ENCODE measurements around the gene RAB8B.

The RAB8B gene

GRCh38 chr15:63263519-63263918 is 74.1 kb downstream of the RAB8B start:
- DNase-seq = no peak
- Histone ChIP-seq H3K9me3 (no peaks in the 10 kb centered on the region), H3K4me3 (no peak overlapping the region), H3K27me3 (no peaks in the 10 kb centered on the region), H3K4me1 (no peaks in the 10 kb centered on the region), H3K36me3 (peaks cover 32 to 45% (median 44%) of the 10 kb centered on the region in 3 donors), H3K27ac (no peak overlapping the region)
- TF ChIP-seq CTCF (IDR thresholded peaks at IDR 0.05) = no peak
- intact Hi-C loops (cut with DNase I; ENCODE audit: low total_unique reads) = no loop called here

GRCh38 chr15:63264688-63265293 is 75.4 kb downstream of the RAB8B start:
- TF ChIP-seq CTCF (IDR thresholded peaks at IDR 0.05) = no peak

GRCh38 chr15:63274427-63274826 is 85.0 kb downstream of the RAB8B start:
- intact Hi-C loops (cut with DNase I; ENCODE audit: low total_unique reads) = no loop called here
- H3K36me3 ChIP-seq = peaks cover 0 to 3% (median 0%) of the 10 kb centered on the region in 3 donors
- no peak for DNase-seq
- no peak overlapping the region for H3K27ac ChIP-seq
- H3K27me3 ChIP-seq = no peaks in the 10 kb centered on the region
- no peaks in the 10 kb centered on the region for H3K9me3 ChIP-seq
- peaks cover 0 to 9% (median 4%) of the 10 kb centered on the region in 4 donors for H3K4me1 ChIP-seq
- H3K4me3 ChIP-seq = no peak overlapping the region
- TF ChIP-seq CTCF (IDR thresholded peaks at IDR 0.05) = no peak

More at GRCh38 chr15:63264688-63265293, 75.4 kb downstream of the RAB8B start:
- no peak for DNase-seq
- Histone ChIP-seq H3K4me1 (no peaks in the 10 kb centered on the region), H3K27me3 (no peaks in the 10 kb centered on the region), H3K4me3 (no peak overlapping the region), H3K36me3 (peaks cover 28 to 42% (median 37%) of the 10 kb centered on the region in 3 donors), H3K9me3 (no peaks in the 10 kb centered on the region), H3K27ac (no peak overlapping the region)
- intact Hi-C loops (cut with DNase I; ENCODE audit: low total_unique reads) = no loop called here

GRCh38 chr15:63276342-63277037 is 87.1 kb downstream of the RAB8B start:
- Histone ChIP-seq H3K27ac (peak overlapping the region; percentile 91 to 99), H3K27me3 (no peaks in the 10 kb centered on the region), H3K36me3 (peaks cover 0 to 21% (median 0%) of the 10 kb centered on the region in 3 donors), H3K9me3 (no peaks in the 10 kb centered on the region), H3K4me1 (peaks cover 0 to 9% (median 4%) of the 10 kb centered on the region in 4 donors), H3K4me3 (peak overlapping the region; percentile 74 to 99)
- intact Hi-C loops (cut with DNase I; ENCODE audit: low total_unique reads) = loop anchor here (5.0 kb wide), 1 partner anchor 154 kb away; the partner anchor contains the start of gene LACTB
- no peak for TF ChIP-seq CTCF (IDR thresholded peaks at IDR 0.05)
- no peak for DNase-seq

- TF ChIP-seq CTCF (IDR thresholded peaks at IDR 0.05) = no peak
- H3K4me1 ChIP-seq = peaks cover 0 to 9% (median 4%) of the 10 kb centered on the region in 4 donors
- peaks cover 0 to 21% (median 0%) of the 10 kb centered on the region in 3 donors for H3K36me3 ChIP-seq
- H3K27ac ChIP-seq = peak within 1 kb of the TSS; percentile 91 to 99
- DNase-seq = peak; percentile 79 to 91
- intact Hi-C loops (cut with DNase I; ENCODE audit: low total_unique reads) = loop anchor here (5.0 kb wide), 1 partner anchor 155 kb away; the partner anchor contains the start of gene LACTB
- H3K4me3 ChIP-seq = peak within 1 kb of the TSS; percentile 74 to 99
- no peaks in the 10 kb centered on the region for H3K9me3 ChIP-seq
- no peaks in the 10 kb centered on the region for H3K27me3 ChIP-seq
Measured at GRCh38 chr15:63277038-63277892, 87.9 kb downstream of the RAB8B start, which contains the start of gene APH1B. Gene APH1B (plus strand): TSS chr15:63277605. CDS start chr15:63277624, 19 bp downstream.

Data from tibial artery (tissue), 4 donors.